H1 (cell line): Measurements from ENCODE around the gene MFSD6L. TPM values are rescaled to one million over a fixed set of nuclear protein-coding genes. Genes with fewer than 3 reads are reported as not detected.

Source experiments
- CTCF ChIA-PET: fragments of 300-600 bp; sonication (Branson Sonifier 250); formaldehyde crosslinking; loops from one replicate; lab custom pipeline; 2021; ENCODE audit not compliant: partially characterized antibody; lab: Charles Lee
- POLR2A ChIA-PET: fragments of 300-600 bp; sonication (Branson Sonifier 250); formaldehyde crosslinking; loops from one replicate; lab custom pipeline; 2021; ENCODE audit warnings: inconsistent platforms; ENCODE audit not compliant: partially characterized antibody; lab: Charles Lee
- DNase-seq, 2 experiments: peaks; one replicate each; pipeline versions ENCODE4 v3.0.0 to v3.0.0-alpha.2; 2010 to 2022; ENCODE audit warnings: low spot score in 2 of 2, low read depth in 1 of 2, mixed read lengths in 1 of 2
- FAIRE-seq: peaks from 2 replicates; lab custom pipeline; 2011; peaks lifted over from hg19 to GRCh38; lab: Jason Lieb, UNC
- H2AFZ ChIP-seq: 2 replicates; pipeline ENCODE4 v1.8.1; 2012; ENCODE audit warnings: low read length, inconsistent platforms
- H2AK5ac ChIP-seq: 2 replicates; pipeline ENCODE4 v1.6.1; 2013; ENCODE audit warnings: low read depth, low read length
- H2BK120ac ChIP-seq: replicated peaks from 2 replicates; pipeline ENCODE3; 2013; ENCODE audit warnings: low read depth, low read length, inconsistent platforms
- H2BK12ac ChIP-seq: 2 replicates; pipeline ENCODE4 v1.6.1; 2013; ENCODE audit warnings: low read depth, low read length
- H2BK15ac ChIP-seq: 2 replicates; pipeline ENCODE4 v1.6.1; 2013; ENCODE audit warnings: low read length
- H2BK20ac ChIP-seq: 2 replicates; pipeline ENCODE4 v1.6.1; 2013; ENCODE audit warnings: low read length
- H2BK5ac ChIP-seq: 2 replicates; pipeline ENCODE4 v1.6.1; 2013; ENCODE audit warnings: low read depth, low read length
- H3K14ac ChIP-seq: 2 replicates; pipeline ENCODE4 v1.6.1; 2013; ENCODE audit warnings: inconsistent platforms; ENCODE audit not compliant: insufficient read length
- H3K18ac ChIP-seq: 2 replicates; pipeline ENCODE4 v1.6.1; 2013; ENCODE audit warnings: low read length; ENCODE audit errors: extremely low read depth
- H3K23ac ChIP-seq: 2 replicates; pipeline ENCODE4 v1.6.1; 2013; ENCODE audit warnings: inconsistent platforms; ENCODE audit not compliant: insufficient read length
- H3K23me2 ChIP-seq: 2 replicates; pipeline ENCODE4 v1.6.1; 2013; ENCODE audit warnings: low read depth, low read length
- H3K27ac ChIP-seq: 2 replicates; pipeline ENCODE4 v1.6.1; 2011; ENCODE audit warnings: low read depth, low read length, inconsistent platforms
- H3K27me3 ChIP-seq, 4 experiments: replicated peaks in 1 of 4; 1 replicate in 1 of 4; 2 replicates in 3 of 4; pipeline versions ENCODE4 v1.6.1 to v1.8.1; 2011 to 2013; ENCODE audit warnings: low read length in 3 of 4, mild to moderate bottlenecking in 3 of 4, inconsistent platforms in 2 of 4, mixed read lengths in 2 of 4, moderate library complexity in 1 of 4; ENCODE audit not compliant: control insufficient read depth in 3 of 4, insufficient read depth in 3 of 4; ENCODE audit errors: extremely low read depth in 1 of 4
- H3K36me3 ChIP-seq, 4 experiments: 2 replicates each; pipeline versions ENCODE4 v1.6.1 to v1.8.1; 2011 to 2013; ENCODE audit warnings: mild to moderate bottlenecking in 4 of 4, low read length in 3 of 4, moderate library complexity in 2 of 4, control low read depth in 1 of 4, inconsistent platforms in 1 of 4; ENCODE audit not compliant: insufficient read depth in 4 of 4, control insufficient read depth in 2 of 4
- H3K4ac ChIP-seq: replicated peaks from 2 replicates; pipeline ENCODE3; 2013; ENCODE audit warnings: low read length, low read depth, mixed read lengths, inconsistent platforms; ENCODE audit not compliant: insufficient read length
- H3K4me1 ChIP-seq, 4 experiments: replicated peaks in 1 of 4; 1 replicate in 1 of 4; 2 replicates in 3 of 4; pipeline versions ENCODE4 v1.6.1 to v1.8.1; 2011 to 2013; ENCODE audit warnings: low read length in 3 of 4, inconsistent platforms in 2 of 4, mixed read lengths in 1 of 4; ENCODE audit not compliant: insufficient read depth in 4 of 4, control insufficient read depth in 3 of 4
- H3K4me2 ChIP-seq, 2 experiments: 2 replicates each; pipeline versions ENCODE4 v1.6.1 to v1.8.1; 2011 to 2013; ENCODE audit warnings: low read depth in 2 of 2, low read length in 2 of 2, control low read depth in 1 of 2, inconsistent platforms in 1 of 2, mild to moderate bottlenecking in 1 of 2; ENCODE audit not compliant: insufficient read depth in 1 of 2
- H3K4me3 ChIP-seq, 4 experiments: fragments of 200-600, 300-600 bp in 1 of 4; sonication (generic), shearing (Covaris generic), sonication (Bioruptor Twin) in 1 of 4; 2 replicates each; pipeline versions ENCODE4 v1.5.1 to v1.8.1; 2011 to 2016; ENCODE audit warnings: low read length in 4 of 4, low read depth in 3 of 4, control low read depth in 2 of 4, inconsistent platforms in 2 of 4, mild to moderate bottlenecking in 2 of 4, mixed read lengths in 1 of 4, moderate library complexity in 1 of 4; ENCODE audit not compliant: insufficient read depth in 2 of 4; ENCODE audit errors: extremely low read depth in 1 of 4
- H3K56ac ChIP-seq: replicated peaks from 2 replicates; pipeline ENCODE3; 2013; ENCODE audit warnings: low read depth, mild to moderate bottlenecking, mixed read lengths, low read length, inconsistent platforms; ENCODE audit not compliant: insufficient read length
- H3K79me1 ChIP-seq: 2 replicates; pipeline ENCODE4 v1.6.1; 2013; ENCODE audit warnings: low read depth, low read length, control low read depth
- H3K79me2 ChIP-seq, 2 experiments: 2 replicates each; pipeline versions ENCODE4 v1.6.1 to v1.8.1; 2012 to 2013; ENCODE audit warnings: low read length in 2 of 2, mild to moderate bottlenecking in 2 of 2, inconsistent platforms in 1 of 2; ENCODE audit not compliant: insufficient read depth in 2 of 2, control insufficient read depth in 1 of 2
- H3K9ac ChIP-seq, 4 experiments: replicated peaks in 1 of 4; 1 replicate in 1 of 4; 2 replicates in 3 of 4; pipeline versions ENCODE4 v1.6.1 to v1.8.1; 2011 to 2013; ENCODE audit warnings: low read depth in 3 of 4, low read length in 3 of 4, control low read depth in 2 of 4, mild to moderate bottlenecking in 2 of 4, moderate library complexity in 2 of 4, inconsistent platforms in 1 of 4; ENCODE audit errors: extremely low read depth in 1 of 4
- H3K9me3 ChIP-seq, 2 experiments: 2 replicates each; pipeline versions ENCODE4 v1.6.1 to v1.8.1; 2012 to 2013; ENCODE audit warnings: mild to moderate bottlenecking in 2 of 2, moderate library complexity in 2 of 2, control low read depth in 1 of 2, inconsistent platforms in 1 of 2, low read depth in 1 of 2, low read length in 1 of 2, mixed read lengths in 1 of 2; ENCODE audit not compliant: insufficient read depth in 2 of 2
- H4K20me1 ChIP-seq, 2 experiments: replicated peaks in 1 of 2; 2 replicates each; pipeline versions ENCODE3 to v1.8.1; 2011 to 2013; ENCODE audit warnings: inconsistent platforms in 2 of 2, low read length in 2 of 2, mild to moderate bottlenecking in 1 of 2; ENCODE audit not compliant: insufficient read depth in 2 of 2, control insufficient read depth in 1 of 2
- H4K5ac ChIP-seq: 2 replicates; pipeline ENCODE4 v1.6.1; 2013; ENCODE audit warnings: low read length, low read depth, mixed read lengths, inconsistent platforms; ENCODE audit not compliant: insufficient read length
- H4K8ac ChIP-seq: 2 replicates; pipeline ENCODE4 v1.8.0; 2013; ENCODE audit warnings: mild to moderate bottlenecking, moderate library complexity, low read length, inconsistent platforms; ENCODE audit not compliant: insufficient read depth; ENCODE audit errors: extremely low read depth
- H4K91ac ChIP-seq: replicated peaks from 2 replicates; pipeline ENCODE3; 2013; ENCODE audit warnings: low read length, mixed read lengths, inconsistent platforms; ENCODE audit not compliant: insufficient read length
- BRCA1 ChIP-seq: IDR thresholded peaks from 2 replicates; pipeline ENCODE4 v1.6.1; 2012; ENCODE audit warnings: low read depth, low read length, improper control_type of control experiment
- EGR1 ChIP-seq: IDR thresholded peaks from 2 replicates; pipeline ENCODE4 v1.6.1; 2011; ENCODE audit warnings: low read depth, low read length, borderline replicate concordance
- FOSL1 ChIP-seq: IDR thresholded peaks from 2 replicates; pipeline ENCODE4 v1.6.1; 2011; ENCODE audit warnings: mild to moderate bottlenecking, low read depth, low read length, moderate library complexity; ENCODE audit not compliant: insufficient read depth
- GABPA ChIP-seq: IDR thresholded peaks from 2 replicates; pipeline ENCODE4 v1.6.1; 2011; ENCODE audit warnings: mild to moderate bottlenecking, low read length, moderate library complexity, borderline replicate concordance; ENCODE audit not compliant: insufficient read depth
- KDM4A ChIP-seq: IDR thresholded peaks from one replicate; pipeline ENCODE4 v1.7.1; 2012; ENCODE audit warnings: low read depth, mild to moderate bottlenecking, moderate library complexity, low read length, inconsistent platforms; ENCODE audit not compliant: severe bottlenecking
- MAX ChIP-seq: IDR thresholded peaks from 2 replicates; pipeline ENCODE4 v1.6.1; 2012; ENCODE audit warnings: inconsistent platforms
- POU5F1 ChIP-seq: IDR thresholded peaks from 2 replicates; pipeline ENCODE4 v1.6.1; 2011; ENCODE audit warnings: low read depth, mild to moderate bottlenecking, low read length, moderate library complexity
- SIN3A ChIP-seq, 2 experiments: IDR thresholded peaks in 1 of 2; conservative IDR thresholded peaks in 1 of 2; 2 replicates each; pipeline ENCODE4 v1.6.1; 2011 to 2012; ENCODE audit warnings: low read length in 2 of 2, improper control_type of control experiment in 1 of 2, low read depth in 1 of 2, mild to moderate bottlenecking in 1 of 2
- SIX5 ChIP-seq: IDR thresholded peaks from 2 replicates; pipeline ENCODE4 v1.6.1; 2011; ENCODE audit warnings: mild to moderate bottlenecking, low read depth, low read length
- SP4 ChIP-seq: IDR thresholded peaks from 2 replicates; pipeline ENCODE4 v1.6.1; 2012; ENCODE audit warnings: low read length, inconsistent platforms
- SRF ChIP-seq: IDR thresholded peaks from 2 replicates; pipeline ENCODE4 v1.6.1; 2011; ENCODE audit warnings: mild to moderate bottlenecking, low read depth, low read length, moderate library complexity
- TBP ChIP-seq: IDR thresholded peaks from 2 replicates; pipeline ENCODE4 v1.6.1; 2011; ENCODE audit warnings: low read depth, low read length, improper control_type of control experiment
- TEAD4 ChIP-seq: IDR thresholded peaks from 2 replicates; pipeline ENCODE4 v1.6.1; 2012; ENCODE audit warnings: low read depth, low read length, inconsistent platforms, mixed read lengths
- ZNF274 ChIP-seq: IDR thresholded peaks from 2 replicates; pipeline ENCODE4 v1.7.0; 2012; ENCODE audit warnings: low read length, borderline replicate concordance; ENCODE audit errors: extremely low read depth
- WGBS, 2 experiments: shearing (Covaris generic) in 1 of 2; methylation state at CpG; one replicate each; pipeline versions ENCODE4 v1.1.6 to v1.1.7; 2013 to 2015; ENCODE audit warnings: low lambda C conversion rate in 2 of 2, mixed read lengths in 2 of 2, inconsistent platforms in 1 of 2, low coverage in 1 of 2, missing lambda C conversion rate in 1 of 2; ENCODE audit not compliant: insufficient replicate concordance in 2 of 2, insufficient coverage in 1 of 2, insufficient read length in 1 of 2; ENCODE audit errors: extremely low coverage in 1 of 2, missing lambda C conversion rate in 1 of 2; 5-methylcytosine and 5-hydroxymethylcytosine counted together
- polyA plus RNA-seq, 7 experiments: library from polyadenylated mRNA; depleted of rRNA in 3 of 7; stranded (reverse) in 5 of 7; unstranded in 2 of 7; fragments of >200 nt in 5 of 7; fragments of 200-250 nt in 2 of 7; gene quantifications; 1 replicate in 5 of 7; 2 replicates in 1 of 7; 4 replicates in 1 of 7; pipeline versions ENCODE4 v1.2.1 to v1.2.3, GENCODE V29; 2011 to 2013; ENCODE audit warnings: missing spikeins in 2 of 7, mixed read lengths in 2 of 7
- total RNA-seq: library from RNA; stranded (reverse); fragmentation: NEBNext Ultra II Directional; extraction: Animal tissue kit (Norgen Biotek cat#: 25700); gene quantifications from 2 replicates; pipeline ENCODE4 v1.2.1, GENCODE V29; 2021

The MFSD6L gene
- total and polyA plus RNA-seq, 2 of the 8 experiments (the other 6 are each of a cell fraction or from before 2014, with no cell fraction given): 2.6 to 2.7 TPM

GRCh38 chr17:8788998-8789397 lies 10.2 kb downstream of the MFSD6L start:
- H2AK5ac ChIP-seq: no peak overlapping the region
- H3K36me3 ChIP-seq: no peaks in the 10 kb centered on the region
- H3K4me3 ChIP-seq: no peak overlapping the region
- no peak overlapping the region for H3K14ac ChIP-seq
- H3K27me3 ChIP-seq: no peaks in the 10 kb centered on the region; a peak in 2 of 7 replicates
- H2BK20ac ChIP-seq: no peak overlapping the region
- peaks cover 0 to 5% (median 3%) of the 10 kb centered on the region in 4 experiments; a peak in 5 of 7 replicates for H3K4me1 ChIP-seq
- no peak overlapping the region for H3K18ac ChIP-seq
- H2BK5ac ChIP-seq: no peak overlapping the region
- H3K23me2 ChIP-seq: no peaks in the 10 kb centered on the region
- H3K4ac ChIP-seq: no peak overlapping the region
- no peak overlapping the region for H4K8ac ChIP-seq
- 85% methylated on average over 2 of the region's 2 CpGs; no CpG with 5 or more reads in 1 of the 2 experiments for WGBS, 2 experiments
- H4K91ac ChIP-seq: no peak overlapping the region
- POLR2A ChIA-PET: interaction anchor here (1.3 kb wide), 1 partner anchor 10 kb away, joined by 4 read pairs; the partner anchor contains the start of gene MFSD6L
- no peak overlapping the region for H3K9ac ChIP-seq
- no peak for DNase-seq
- no peak overlapping the region for H2BK120ac ChIP-seq
- no peaks in the 10 kb centered on the region; the same call in 1 of the 2 replicates for H3K79me1 ChIP-seq
- no peak overlapping the region for H2BK12ac ChIP-seq
- H4K20me1 ChIP-seq: no peaks in the 10 kb centered on the region
- TF ChIP-seq ZNF274 (no peak), POU5F1 (no peak), FOSL1 (no peak), TBP (no peak), KDM4A (no peak), GABPA (no peak), SIN3A (conservative IDR thresholded peaks at IDR 0.05 in 1 of 2, IDR thresholded peaks at IDR 0.05 in 1 of 2; ENCODE audit: low read depth in 1 of 2, low read length in 2 of 2) (no peak), SRF (no peak), BRCA1 (no peak), TEAD4 (no peak), SP4 (no peak), EGR1 (no peak), MAX (no peak), SIX5 (no peak)
- no peak overlapping the region for H2BK15ac ChIP-seq
- H3K79me2 ChIP-seq: no peaks in the 10 kb centered on the region
- no peak overlapping the region for H3K56ac ChIP-seq
- H3K23ac ChIP-seq: no peak overlapping the region
- no peak overlapping the region for H2AFZ ChIP-seq
- H3K4me2 ChIP-seq: no peak overlapping the region
- peaks cover 4 to 13% of the 10 kb centered on the region in 2 experiments; a peak in 3 of 4 replicates for H3K9me3 ChIP-seq
- no peak overlapping the region for H4K5ac ChIP-seq
- CTCF ChIA-PET: interaction anchor here (0.6 to 1.1 kb wide), 3 partner anchors 15 to 500 kb away, joined by 3 read pairs; no protein-coding TSS in a partner anchor
- no peak for FAIRE-seq
- no peak overlapping the region for H3K27ac ChIP-seq
